ENCODE results near the gene XIRP1. TPM values are rescaled to one million over a fixed set of nuclear protein-coding genes. Genes with fewer than 3 reads are reported as not detected.

XIRP1 gene
- total RNA-seq, 1 donor from 2014 or later: not detected

GRCh38 chr3:39133822-39134221, 58.6 kb downstream of the XIRP1 start:
- Mint-ChIP-seq H3K27ac (ENCODE audit: unreplicated experiment) (no peak overlapping the region), H3K36me3 (ENCODE audit: low read depth) (no peaks in the 10 kb centered on the region), H3K4me1 (peaks cover 8% of the 10 kb centered on the region), H3K4me3 (no peak overlapping the region), H3K9me3 (no peaks in the 10 kb centered on the region), H3K27me3 (ENCODE audit: low read depth) (no peaks in the 10 kb centered on the region)
- DNase-seq (ENCODE audit: low read depth, low spot score): no peak
- no peak for TF ChIP-seq CTCF (conservative IDR thresholded peaks at IDR 0.05)

Small RNAs within 50 kb of the gene (microRNA-seq; reads per million reads assigned to microRNA genes)
- gene MIR6822: not detected

Other genes starting within 250 kb of the XIRP1 start
- 0.48 and 0.63 TPM in 2 replicates for gene SCN11A, start 140.7 kb downstream of the XIRP1 start, total RNA-seq
- 44.7 and 47.2 TPM in 2 replicates for gene WDR48, start 140.6 kb downstream of the XIRP1 start, total RNA-seq
- gene GORASP1, start 85.0 kb downstream of the XIRP1 start, total RNA-seq: 54.0 TPM in 2 replicates
- 6.8 and 8.2 TPM in 2 replicates for gene TTC21A, start 84.9 kb downstream of the XIRP1 start, total RNA-seq
- gene CSRNP1, start 39.0 kb downstream of the XIRP1 start, total RNA-seq: 2.4 TPM in 2 replicates
- 0.26 TPM in 1 of 2 replicates, not detected in the other for gene CX3CR1, start 87.4 kb upstream of the XIRP1 start, total RNA-seq
- not detected in 2 replicates for gene CCR8, start 137.1 kb upstream of the XIRP1 start, total RNA-seq
- gene SLC25A38, start 190.8 kb upstream of the XIRP1 start, total RNA-seq: 26.6 and 28.4 TPM in 2 replicates
- gene RPSA, start 214.1 kb upstream of the XIRP1 start, total RNA-seq: 1,595 and 1,633 TPM in 2 replicates